Activated gamma-delta T cell treated with anti-CD3 and anti-CD28 coated beads, Interleukin-2, amount 50 U/mL, for 16 hours (primary cell): ENCODE results near the gene FRMD4A.
"Not testable (repeated sequence)": the region's sequence is repeated elsewhere in the genome, so short reads cannot be mapped to it uniquely, and the experiment has no call there.

ENCODE experiments used
- DNase-seq: peaks from one replicate; pipeline ENCODE4 v3.0.0-alpha.2; 2020; ENCODE audit warnings: low read depth

Gene FRMD4A

DNA sequence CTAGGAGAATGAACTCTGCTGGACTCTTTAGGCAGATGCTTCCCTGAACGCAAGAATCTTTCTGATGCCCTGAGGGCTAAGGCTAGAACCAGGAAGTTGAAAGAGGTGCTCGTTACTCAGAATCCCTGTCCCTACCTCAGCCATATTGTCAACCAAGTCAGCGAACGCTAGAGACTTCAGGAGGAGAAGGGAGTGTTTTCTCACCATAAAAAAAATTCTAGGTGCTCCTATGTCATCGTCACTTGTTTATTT lies 384.6 kb downstream of the FRMD4A start:
- no peak for DNase-seq

DNA sequence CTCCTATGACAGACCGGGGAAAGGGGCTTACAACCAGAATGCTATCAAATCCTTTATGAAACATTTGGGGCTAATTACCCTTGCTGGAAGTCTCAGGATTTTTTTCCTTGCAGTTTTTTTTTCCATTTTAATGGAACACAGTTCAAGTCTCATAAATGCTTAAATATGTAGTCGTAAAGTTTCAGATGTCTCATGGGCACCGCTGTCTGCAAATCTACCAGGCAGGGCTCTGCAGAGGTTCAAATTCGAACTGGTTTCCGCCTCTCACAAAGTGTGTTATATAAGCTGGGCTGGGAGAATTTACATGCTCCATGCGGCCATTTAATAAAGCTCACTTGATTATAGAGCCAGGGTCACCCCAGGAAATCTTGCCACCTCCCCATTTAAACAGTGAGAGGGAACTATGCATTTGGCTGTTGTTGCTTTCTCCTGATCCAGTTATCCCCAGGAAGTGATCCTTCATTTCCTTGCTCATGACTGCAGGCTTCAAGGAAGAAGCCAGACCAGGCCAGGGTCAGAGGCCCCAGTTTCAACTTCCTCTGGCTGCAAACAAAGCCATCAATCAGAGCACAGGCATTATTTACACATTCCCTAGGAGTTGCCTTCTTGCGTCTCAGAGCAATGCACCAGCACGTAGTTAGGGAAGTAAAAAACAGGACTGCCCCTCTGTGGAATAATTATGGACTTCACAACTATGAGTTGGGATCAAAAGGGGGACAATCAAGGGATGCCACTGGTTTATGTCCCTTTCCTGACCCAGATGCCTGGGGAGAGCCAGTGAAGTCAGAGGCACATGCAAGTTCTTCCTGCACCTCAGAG lies 385.1 kb downstream of the FRMD4A start:
- DNase-seq = no peak

DNA sequence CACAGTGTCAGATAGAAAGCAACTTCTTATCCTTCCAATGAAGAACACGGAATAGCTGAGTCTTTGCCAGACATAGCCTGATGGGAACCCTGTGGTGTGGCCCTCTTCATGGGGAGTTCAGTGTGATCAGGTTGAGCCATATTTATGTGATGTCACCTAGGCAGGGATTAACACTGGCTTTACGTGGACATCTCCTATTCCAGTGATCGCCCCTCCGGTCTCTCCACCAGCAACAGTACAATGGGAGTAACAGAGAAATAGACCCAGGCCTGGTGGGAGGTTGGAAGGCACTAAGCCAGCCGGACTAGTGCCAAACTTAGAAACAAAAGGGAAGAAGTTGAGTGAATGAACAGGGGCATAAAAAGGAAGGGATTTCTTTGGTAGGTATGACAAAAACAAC lies 385.9 kb downstream of the FRMD4A start:
- DNase-seq = no peak

DNA sequence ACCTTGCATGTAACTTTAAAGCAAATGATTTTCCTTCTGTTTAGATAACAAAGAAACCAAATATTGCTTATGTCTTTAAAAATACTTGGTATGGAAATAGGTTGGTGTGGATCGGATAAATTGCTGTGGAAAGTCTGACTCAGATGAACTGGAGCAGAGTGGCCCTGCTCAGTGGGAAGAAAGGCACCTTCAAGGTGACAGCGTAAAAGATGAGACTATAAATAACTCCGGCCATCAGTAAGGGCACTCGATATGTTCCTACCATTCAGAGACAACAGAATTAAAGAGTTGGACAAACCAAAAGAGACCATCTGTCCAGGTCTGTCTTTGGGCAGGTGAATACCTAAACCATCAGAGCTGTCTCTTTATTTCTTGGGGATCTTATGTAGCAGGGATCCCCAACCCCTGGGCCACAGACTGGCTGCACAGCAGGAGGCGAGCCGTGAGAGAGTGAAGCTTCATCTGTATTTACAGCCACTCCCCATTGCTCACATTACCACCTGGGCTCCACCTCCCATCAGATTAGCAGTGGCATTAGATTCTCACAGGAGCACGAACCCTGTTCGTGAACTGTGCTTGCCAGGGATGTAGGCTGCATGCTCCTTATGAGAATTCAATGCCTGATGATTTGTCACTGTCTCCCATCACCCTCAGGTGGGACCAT lies 386.9 kb downstream of the FRMD4A start:
- no peak for DNase-seq

DNA sequence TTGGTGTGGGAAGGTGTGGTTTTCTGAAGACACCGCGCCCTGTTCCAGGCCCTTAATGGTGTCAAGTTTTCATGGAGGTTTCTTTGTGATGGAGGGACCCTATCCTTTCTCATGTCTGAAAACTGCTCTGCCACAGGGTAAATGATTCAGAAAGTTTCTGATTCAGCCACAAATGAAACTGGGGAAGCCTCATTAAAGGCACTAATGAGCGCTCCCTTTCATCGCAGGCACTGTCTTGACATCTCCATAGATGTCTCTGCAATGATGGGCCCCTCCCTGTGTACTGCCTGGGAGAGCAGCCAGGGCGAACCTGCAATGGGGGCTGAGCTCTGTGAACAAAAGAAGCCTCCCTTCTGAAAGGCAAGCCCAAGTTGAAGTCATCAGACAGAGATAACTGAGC lies 388.7 kb downstream of the FRMD4A start:
- DNase-seq = no peak

DNA sequence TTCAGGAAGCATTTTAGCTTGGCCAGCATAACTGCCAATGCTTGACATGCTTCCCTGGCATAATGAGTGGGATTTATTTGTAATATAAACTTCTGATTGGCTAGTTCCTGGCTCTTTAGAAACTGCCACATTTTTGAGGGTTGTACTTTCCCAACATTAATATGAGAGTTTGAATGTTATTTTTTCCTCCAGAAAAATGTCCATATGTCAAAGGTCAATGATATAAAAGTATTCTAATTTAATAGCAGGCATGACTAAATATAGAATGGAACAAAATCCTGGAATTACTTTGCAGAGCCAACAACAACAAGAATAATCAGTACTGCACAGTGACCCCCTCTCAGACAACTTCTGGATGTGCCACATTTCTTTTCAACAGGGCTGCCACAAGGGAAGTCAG lies 391.3 kb downstream of the FRMD4A start:
- DNase-seq = no peak

DNA sequence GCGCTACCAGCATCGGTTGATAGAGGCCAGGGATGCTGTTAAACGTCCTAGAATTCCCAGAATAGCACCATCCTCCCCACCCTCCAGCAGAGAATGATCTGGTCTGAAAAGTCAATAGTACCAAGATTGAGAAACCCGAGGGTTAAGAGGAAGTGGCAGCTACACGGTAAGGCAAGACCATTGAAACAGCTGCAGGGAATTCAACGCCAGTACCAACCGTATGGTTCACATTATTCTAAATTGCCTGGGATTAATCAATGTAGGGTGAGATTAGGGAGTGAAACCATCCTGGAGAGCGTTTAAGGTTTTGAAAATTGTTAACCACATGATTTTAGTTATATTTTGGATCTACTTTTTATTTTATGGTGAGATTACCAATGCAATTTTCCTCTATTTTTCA lies 391.8 kb downstream of the FRMD4A start:
- DNase-seq = no peak

DNA sequence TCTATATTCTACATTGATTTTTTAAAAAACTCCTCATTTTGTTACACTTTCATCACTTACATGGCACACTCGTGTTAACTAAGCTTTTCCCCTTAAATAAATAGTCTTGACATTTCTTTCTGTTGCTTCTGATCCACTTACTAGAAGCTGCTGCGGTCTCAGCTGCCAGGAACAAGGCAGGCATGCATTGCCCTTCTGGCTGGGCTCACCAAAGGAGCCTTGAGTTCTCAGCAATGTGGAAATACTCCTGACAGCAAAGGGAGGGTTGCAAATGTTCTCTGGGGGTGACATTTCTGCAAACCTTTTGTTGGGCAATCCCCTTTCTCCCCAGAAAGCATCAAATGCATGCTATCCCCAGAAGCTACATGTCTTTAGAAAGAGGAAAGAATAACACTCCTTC lies 393.9 kb downstream of the FRMD4A start:
- DNase-seq = no peak

DNA sequence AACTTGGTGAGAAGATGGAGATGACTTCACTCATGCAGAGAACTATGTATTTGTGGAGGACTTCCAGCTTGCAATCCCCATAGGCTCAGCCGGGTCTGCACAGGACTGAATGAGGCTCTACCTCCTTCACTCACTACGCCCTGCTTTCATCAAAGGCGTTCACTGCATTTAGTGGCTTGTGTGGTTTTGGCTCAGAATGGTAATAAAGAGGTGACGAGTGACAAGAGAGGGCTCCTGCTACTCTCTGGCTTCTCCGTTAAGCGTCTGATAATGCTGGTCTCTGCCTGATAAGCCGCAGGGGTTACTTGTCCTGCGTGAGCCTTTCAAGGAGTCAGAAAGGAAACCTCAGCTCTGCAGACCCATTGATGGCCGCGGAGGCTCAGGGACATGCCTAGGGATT lies 400.6 kb downstream of the FRMD4A start:
- DNase-seq = no peak

DNA sequence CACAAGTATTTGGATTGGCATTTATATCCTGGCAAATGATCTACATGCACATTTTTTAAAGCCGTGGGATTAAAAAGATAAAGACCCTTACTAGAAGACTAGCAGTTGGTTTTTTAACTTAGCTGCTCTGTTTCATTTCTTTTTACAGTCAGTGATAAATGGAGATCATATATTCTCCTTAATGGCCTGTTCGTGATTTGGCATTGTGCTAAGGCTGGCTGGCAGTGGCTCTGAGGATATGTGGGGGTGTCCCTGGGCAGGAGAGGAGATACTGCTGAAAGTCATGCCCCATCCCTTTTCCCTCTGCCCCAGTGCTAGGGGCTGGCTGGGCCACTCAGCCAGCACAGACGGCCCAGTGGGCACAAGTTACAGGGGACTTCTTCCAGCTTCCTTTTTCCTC lies 402.3 kb downstream of the FRMD4A start:
- no peak for DNase-seq

DNA sequence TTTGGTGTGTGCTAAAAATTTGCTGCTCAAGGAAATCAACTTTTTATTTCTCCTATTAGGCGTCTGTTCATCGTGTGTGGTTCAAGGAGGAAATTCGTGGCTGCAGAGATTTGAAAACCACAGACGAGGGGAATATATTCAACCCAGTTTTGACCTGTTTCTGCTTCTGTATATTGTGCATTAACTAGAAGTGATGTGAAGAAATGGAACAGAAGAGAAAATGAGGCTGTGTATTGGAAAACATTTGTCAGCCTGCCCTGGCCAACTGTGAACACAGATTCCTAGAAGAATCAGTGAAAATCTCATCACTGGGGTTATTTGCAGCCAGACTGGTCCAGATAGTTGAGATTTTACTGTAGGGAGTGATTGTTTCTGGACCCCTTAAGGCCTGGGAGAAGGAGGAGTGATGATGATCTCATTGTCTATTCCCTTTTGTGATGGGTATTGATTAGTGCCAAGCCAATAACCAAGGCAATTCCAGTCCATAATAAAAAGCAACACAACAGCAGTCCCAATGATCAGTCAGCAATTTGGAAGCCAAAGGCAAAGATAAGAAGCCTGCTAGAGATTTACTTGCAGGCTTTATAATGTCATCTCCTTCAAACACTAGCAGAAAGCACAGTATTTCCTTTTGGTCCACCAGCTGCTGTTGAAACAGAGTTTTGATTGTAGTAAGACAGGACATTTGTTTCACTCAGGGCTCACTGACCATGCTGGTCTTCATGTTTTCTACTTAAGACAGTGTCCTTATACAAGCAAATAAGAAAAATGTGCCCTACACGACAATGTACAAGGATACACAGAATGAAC lies 404.5 kb downstream of the FRMD4A start:
- no peak for DNase-seq

DNA sequence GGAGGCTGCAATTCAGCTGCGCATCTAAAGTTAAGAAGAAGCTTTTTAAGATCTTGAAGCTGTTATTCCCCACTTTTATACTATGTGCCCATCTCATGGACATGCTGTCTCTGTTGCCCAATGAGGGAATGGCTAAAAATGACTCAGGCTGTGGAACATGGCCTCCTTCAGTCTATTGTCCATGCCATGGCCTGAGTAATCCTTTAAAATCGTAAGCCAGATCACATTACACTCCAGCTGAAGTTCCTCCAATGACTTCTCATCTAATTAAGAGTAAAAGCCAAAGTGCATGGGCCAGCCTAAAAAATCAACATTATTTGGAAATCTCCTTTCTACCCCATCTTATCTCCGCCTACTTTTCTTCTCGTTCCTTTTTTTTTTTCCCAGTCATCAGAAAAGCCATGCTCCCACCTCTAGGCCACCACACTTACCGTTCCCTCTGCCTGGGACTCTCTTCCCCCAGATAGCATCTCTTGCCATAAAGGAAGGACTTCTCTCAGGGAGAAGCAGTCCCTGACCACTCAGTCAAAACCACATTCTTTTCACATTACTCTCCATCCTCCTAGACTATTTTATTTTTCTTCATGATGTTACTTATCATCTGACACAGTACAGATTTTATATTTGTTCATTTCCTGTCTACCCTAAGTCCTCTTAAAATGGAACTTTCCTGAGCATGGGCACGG lies 406.5 kb downstream of the FRMD4A start:
- no peak for DNase-seq

DNA sequence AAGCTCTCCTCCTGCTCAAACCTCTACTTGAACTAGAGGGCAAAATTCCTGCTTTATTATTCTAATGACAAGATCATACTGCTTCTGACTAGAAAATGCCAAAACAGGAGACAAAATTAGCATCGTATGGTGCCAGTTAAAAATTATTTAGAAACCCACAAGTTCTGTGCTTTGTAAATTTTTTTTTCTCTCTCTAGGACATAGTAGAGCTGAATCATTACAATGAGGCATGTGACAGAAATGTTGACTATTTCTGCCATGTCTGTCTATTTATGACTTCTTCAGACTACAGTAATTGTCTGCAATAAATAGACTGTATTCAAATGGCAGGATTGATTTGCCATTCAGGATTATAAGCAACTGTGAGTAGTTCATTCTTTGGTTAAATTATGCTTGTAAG lies 408.1 kb downstream of the FRMD4A start:
- DNase-seq = no peak

DNA sequence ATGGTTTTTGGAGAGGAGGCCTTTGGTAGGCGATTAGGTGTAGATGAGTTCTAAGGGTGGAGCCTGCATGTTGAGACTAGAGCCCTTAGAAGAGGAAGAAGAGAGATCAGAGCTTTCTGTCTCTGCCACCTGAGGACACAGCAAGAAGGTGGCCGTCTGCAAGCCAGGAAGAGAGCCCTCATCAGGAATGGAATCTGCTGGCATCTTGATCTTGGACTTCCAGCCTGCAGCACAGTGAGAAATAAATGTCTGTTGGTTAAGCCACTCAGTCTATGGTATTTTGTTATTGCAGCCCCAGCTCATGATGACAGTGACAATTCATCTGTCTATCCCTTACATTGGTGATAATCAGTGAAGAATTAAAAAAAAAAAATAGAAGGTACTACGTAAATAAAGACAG lies 408.8 kb downstream of the FRMD4A start:
- DNase-seq = no peak

DNA sequence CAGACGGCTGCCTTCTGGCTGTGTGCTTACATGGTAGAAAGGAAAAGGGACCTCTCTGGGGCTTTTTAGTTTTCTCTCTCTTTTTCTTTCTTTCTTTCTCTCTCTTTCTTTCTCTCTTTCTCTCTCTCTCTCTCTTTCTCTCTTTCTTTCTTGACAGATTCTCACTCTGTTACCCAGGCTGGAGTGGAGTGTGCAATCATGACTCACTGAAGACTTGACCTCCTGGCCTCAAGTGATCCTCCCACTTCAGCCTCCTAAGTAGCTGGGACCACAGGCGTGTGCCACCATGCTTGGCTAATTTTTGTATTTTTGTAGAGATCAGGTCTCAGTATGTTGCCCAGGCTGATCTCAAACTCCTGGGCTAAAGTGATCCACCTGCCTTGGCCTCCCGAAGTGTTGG lies 409.6 kb downstream of the FRMD4A start:
- not testable (repeated sequence) for DNase-seq

DNA sequence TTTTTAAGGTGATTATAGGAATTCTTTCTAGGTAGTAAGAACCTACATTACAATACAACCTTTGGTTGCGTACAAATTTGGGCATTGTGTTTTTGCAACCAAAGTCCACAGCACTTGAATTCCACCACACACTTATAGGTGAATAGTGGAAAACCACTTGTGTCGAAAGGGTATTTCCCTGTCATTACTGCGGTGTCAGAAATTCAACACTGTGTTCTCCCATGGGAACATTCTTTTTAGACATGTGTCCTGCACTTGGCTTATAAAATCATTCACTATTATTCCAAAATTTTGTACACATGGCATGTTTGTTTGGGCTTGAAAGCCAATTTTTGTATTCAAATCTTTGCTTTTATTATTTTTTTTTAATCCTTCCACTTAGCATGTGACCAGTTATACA lies 410.3 kb downstream of the FRMD4A start:
- DNase-seq = no peak

DNA sequence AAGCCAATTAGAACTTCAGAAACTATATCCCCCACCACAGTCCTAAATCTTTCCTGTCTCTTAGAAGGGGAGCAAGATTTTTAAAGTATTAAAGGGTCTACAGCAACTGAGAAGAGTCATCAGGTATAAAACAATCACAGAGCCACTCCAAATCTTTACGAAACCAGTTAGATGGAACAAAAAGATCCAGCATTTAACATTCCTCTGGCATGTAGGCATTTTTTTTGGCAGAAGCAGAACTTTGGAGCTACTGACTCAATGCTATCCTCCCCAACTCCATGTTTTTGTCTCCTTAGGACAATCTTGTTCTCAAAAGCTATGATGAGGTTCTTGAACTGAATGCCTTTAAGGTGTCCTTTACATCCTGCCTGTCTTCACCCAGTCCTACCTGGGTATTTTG lies 410.7 kb downstream of the FRMD4A start:
- no peak for DNase-seq

DNA sequence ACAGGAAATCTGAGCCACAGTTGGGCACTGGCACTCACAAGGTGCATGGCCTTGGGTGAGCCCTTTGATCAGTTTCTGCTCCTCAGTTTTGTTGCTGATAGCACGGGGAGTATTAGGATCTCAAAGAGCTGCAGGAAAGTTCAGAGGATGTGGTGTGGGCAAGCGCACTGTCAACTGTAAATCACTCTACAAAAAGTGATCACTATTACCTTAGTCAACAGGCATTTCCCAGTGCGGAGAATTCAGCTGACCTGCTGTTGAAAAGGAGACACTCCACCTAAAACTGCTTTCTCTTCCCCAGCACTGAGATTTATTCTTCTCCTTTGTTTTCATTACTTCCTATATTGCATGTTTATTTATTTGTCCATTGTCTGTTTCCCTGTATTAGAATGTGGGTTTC lies 412.9 kb downstream of the FRMD4A start:
- no peak for DNase-seq

DNA sequence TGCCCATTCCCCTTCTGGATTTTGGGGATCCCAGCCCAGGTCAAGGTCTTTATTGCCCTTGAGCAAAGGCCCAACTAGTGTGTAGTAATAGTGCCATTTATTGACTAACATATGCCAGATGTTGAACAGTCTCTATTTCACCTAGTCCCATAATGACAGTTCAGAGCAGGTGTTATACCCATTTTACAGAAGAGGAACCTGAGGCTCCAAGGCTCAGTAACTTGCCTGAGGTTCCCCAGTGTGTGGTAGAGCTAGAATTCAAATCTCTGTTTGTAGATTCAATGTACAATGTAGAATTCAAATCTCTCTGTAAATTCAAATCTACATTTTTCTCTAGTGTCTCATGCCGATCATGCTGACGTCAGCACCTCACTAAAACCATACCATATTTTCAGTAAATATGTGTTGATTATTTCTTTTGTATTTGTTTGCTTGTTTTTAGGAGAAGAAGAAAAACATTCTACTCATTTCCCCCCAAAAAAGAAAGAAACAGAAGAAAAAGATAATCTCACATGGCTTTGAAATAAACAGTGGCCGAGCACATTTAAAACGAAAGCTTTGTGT lies 414.3 kb downstream of the FRMD4A start:
- no peak for DNase-seq

DNA sequence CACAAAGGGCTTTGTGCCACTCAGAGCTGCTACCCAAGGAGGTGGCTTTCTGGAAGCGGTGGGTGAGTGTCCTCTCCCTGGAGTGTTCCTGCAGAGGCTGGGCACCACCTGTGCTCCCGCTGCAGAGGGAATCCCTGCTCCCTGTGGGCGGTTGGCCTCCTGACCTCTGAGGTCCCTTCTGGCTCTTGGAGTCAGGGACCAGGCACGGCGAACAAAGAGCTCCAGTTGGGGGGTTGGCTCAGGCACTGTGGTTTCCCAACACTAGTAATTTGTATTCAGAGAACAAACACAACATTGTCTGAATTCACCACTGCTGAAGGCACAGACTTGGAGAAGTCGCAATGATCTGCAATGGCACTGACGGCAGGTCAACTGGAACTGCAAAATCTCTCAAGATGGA lies 415.0 kb downstream of the FRMD4A start:
- no peak for DNase-seq

DNA sequence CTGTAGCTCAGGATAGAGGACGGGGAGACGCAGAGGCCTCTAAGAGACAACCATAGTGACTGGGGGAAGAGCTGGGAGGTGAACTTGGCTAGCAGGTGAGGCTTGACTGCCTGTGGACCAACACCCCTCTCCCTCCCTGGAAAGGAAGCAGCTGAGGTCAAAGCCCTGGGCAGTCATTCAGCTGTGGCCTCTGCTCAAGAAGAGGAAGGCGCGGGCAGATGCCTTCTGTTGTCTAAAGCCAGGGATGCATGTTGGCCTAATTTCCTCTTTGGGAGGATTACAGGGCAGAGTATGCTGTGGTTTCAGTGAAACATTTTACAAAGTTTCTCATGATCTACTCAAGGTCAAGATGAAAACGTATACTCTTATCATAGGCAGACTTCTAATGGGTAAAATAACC lies 416.8 kb downstream of the FRMD4A start:
- DNase-seq = no peak

DNA sequence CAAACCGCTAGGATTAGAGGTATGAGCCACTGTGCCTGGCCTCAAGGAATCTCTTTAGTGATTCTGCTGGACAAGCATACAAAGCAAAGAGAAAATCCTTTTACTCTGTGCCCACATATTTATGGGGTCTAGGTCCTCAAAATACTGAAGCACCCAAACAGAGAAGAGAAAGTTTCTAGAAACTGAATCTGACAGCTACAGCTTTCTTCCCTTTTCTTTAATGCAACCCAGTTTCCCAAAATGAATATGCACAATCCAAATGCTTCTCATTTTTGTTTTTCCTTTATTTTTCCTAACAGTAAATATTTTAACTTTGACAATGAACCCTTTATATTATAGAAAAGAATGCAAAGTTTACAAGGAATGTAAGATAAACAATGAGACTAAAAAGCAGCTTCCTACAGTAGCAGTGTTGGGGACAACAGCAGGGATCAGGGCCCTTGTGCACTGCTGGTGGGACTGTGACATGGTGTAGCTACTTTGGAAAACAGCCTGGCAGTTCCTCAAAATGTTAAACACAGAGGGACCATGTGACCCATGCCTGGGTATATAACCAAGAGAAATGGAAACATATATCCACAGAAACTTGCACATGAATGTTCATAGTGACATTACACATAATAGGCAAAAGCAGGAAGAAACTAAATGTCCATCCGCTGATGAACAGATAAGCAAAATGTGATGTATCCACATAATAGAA lies 418.8 kb downstream of the FRMD4A start:
- no peak for DNase-seq
